Gastroesophageal sphincter (tissue), 4 donors: ENCODE results near the gene SLC1A4. TPM values are rescaled to one million over a fixed set of nuclear protein-coding genes. Genes with fewer than 3 reads are reported as not detected.

Experiments
- ATAC-seq: fragments of 150-250 bp; one replicate; pipeline ENCODE4 v1.9.1; 2016; ENCODE audit warnings: mild to moderate bottlenecking, moderate library complexity
- H3K27ac ChIP-seq, 4 donors: fragments of 200-600 bp; sonication (generic) in 3 of 4; 1 replicate in 3 of 4; 2 replicates in 1 of 4; pipeline ENCODE4 v1.5.1; 2016 to 2019
- H3K27me3 ChIP-seq: fragments of 200-600 bp; sonication (generic); one replicate; pipeline ENCODE4 v1.5.1; 2019
- H3K36me3 ChIP-seq, 2 donors: fragments of 200-600 bp; sonication (generic); one replicate each; pipeline ENCODE4 v1.5.1; 2019; ENCODE audit warnings: control low read depth in 1 of 2
- H3K4me1 ChIP-seq, 3 donors: fragments of 200-600 bp; sonication (generic); 1 replicate in 2 of 3; 2 replicates in 1 of 3; pipeline ENCODE4 v1.5.1; 2016 to 2019; ENCODE audit warnings: control low read depth in 2 of 3
- H3K4me3 ChIP-seq, 2 donors: fragments of 200-600 bp; sonication (generic); one replicate each; pipeline ENCODE4 v1.5.1; 2019; ENCODE audit warnings: mild to moderate bottlenecking in 1 of 2, moderate library complexity in 1 of 2
- H3K9me3 ChIP-seq, 3 donors: fragments of 200-600 bp; sonication (generic); one replicate each; pipeline ENCODE4 v1.5.1; 2017 to 2019; ENCODE audit warnings: control low read depth in 2 of 3
- EP300 ChIP-seq: sonication (generic); formaldehyde crosslinking; IDR thresholded peaks from one replicate; pipeline ENCODE4 v1.6.1; 2017; ENCODE audit warnings: antibody characterized with exemption, mild to moderate bottlenecking
- POLR2A ChIP-seq, 2 donors: fragments of 450-650 bp; IDR thresholded peaks; one replicate each; pipeline ENCODE4 v1.6.1; 2017; ENCODE audit warnings: antibody characterized with exemption in 2 of 2, mild to moderate bottlenecking in 2 of 2, moderate library complexity in 1 of 2
- POLR2AphosphoS5 ChIP-seq: sonication (generic); formaldehyde crosslinking; IDR thresholded peaks from one replicate; pipeline ENCODE4 v1.6.1; 2017; ENCODE audit warnings: antibody characterized with exemption
- WGBS, 2 donors: methylation state at CpG; one replicate each; pipeline ENCODE4 v1.1.5; 2018; ENCODE audit warnings: low coverage in 1 of 2; 5-methylcytosine and 5-hydroxymethylcytosine counted together
- small RNA-seq, 4 donors: library from RNA; depleted of rRNA; stranded (forward); fragments of <200 nt; gene quantifications; one replicate each; pipeline ENCODE3, GENCODE V24; 2016
- total RNA-seq, 4 donors: library from RNA; depleted of rRNA; stranded (reverse); fragments of >200 nt; gene quantifications; one replicate each; pipeline ENCODE4 v1.1.0, GENCODE V29; 2016
- TF ChIP-seq, protein P1 (sequence below), 4 experiments: fragments of 200-600 bp in 2 of 4; fragments of 450-650 bp in 2 of 4; sonication (generic) in 1 of 4; IDR thresholded peaks; one replicate each; pipeline ENCODE4 v1.5.1; 2017 to 2019; ENCODE audit warnings: antibody characterized with exemption in 4 of 4, mild to moderate bottlenecking in 2 of 4, moderate library complexity in 2 of 4

Gene SLC1A4
- total RNA-seq, 4 donors from 2014 or later = 9.0 to 13.8 (median 11.3) TPM

GRCh38 chr2:65070172-65070830, 81.1 kb downstream of the SLC1A4 start:
- H3K27me3 ChIP-seq = no peaks in the 10 kb centered on the region
- no peak overlapping the region for H3K4me3 ChIP-seq
- peaks cover 0 to 57% of the 10 kb centered on the region in 2 donors for H3K36me3 ChIP-seq
- TF ChIP-seq, protein P1, sequence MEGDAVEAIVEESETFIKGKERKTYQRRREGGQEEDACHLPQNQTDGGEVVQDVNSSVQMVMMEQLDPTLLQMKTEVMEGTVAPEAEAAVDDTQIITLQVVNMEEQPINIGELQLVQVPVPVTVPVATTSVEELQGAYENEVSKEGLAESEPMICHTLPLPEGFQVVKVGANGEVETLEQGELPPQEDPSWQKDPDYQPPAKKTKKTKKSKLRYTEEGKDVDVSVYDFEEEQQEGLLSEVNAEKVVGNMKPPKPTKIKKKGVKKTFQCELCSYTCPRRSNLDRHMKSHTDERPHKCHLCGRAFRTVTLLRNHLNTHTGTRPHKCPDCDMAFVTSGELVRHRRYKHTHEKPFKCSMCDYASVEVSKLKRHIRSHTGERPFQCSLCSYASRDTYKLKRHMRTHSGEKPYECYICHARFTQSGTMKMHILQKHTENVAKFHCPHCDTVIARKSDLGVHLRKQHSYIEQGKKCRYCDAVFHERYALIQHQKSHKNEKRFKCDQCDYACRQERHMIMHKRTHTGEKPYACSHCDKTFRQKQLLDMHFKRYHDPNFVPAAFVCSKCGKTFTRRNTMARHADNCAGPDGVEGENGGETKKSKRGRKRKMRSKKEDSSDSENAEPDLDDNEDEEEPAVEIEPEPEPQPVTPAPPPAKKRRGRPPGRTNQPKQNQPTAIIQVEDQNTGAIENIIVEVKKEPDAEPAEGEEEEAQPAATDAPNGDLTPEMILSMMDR (IDR thresholded peaks at IDR 0.05) = peak in 3 of 4 experiments; percentile 9 to 55 (median 29)
- TF ChIP-seq POLR2A (IDR thresholded peaks at IDR 0.05) (no peak), EP300 (no peak)
- 24% methylated on average over 4 of the region's 8 CpGs; no CpG with 5 or more reads in 1 of the 2 donors for WGBS, 2 donors
- H3K4me1 ChIP-seq = peaks cover 0 to 86% (median 40%) of the 10 kb centered on the region in 3 donors
- ATAC-seq = peak; percentile 52
- H3K9me3 ChIP-seq = no peaks in the 10 kb centered on the region
- H3K27ac ChIP-seq = peak overlapping the region in 3 of 4 donors; percentile 51 to 77 (median 67)

GRCh38 chr2:65070856-65071255, 81.7 kb downstream of the SLC1A4 start:
- Histone ChIP-seq H3K4me1 (peaks cover 4 to 86% (median 41%) of the 10 kb centered on the region in 3 donors), H3K9me3 (no peaks in the 10 kb centered on the region), H3K27ac (peak overlapping the region in 3 of 4 donors; percentile 51 to 77 (median 67)), H3K27me3 (no peaks in the 10 kb centered on the region), H3K36me3 (peaks cover 0 to 58% of the 10 kb centered on the region in 2 donors), H3K4me3 (no peak overlapping the region)
- TF ChIP-seq, protein P1 (IDR thresholded peaks at IDR 0.05) = no peak
- TF ChIP-seq POLR2A (IDR thresholded peaks at IDR 0.05) (no peak), EP300 (no peak), POLR2AphosphoS5 (no peak)
- WGBS, 2 donors = 91% methylated on average over 5 of the region's 6 CpGs; no CpG with 5 or more reads in 1 of the 2 donors
- no peak for ATAC-seq

DNA sequence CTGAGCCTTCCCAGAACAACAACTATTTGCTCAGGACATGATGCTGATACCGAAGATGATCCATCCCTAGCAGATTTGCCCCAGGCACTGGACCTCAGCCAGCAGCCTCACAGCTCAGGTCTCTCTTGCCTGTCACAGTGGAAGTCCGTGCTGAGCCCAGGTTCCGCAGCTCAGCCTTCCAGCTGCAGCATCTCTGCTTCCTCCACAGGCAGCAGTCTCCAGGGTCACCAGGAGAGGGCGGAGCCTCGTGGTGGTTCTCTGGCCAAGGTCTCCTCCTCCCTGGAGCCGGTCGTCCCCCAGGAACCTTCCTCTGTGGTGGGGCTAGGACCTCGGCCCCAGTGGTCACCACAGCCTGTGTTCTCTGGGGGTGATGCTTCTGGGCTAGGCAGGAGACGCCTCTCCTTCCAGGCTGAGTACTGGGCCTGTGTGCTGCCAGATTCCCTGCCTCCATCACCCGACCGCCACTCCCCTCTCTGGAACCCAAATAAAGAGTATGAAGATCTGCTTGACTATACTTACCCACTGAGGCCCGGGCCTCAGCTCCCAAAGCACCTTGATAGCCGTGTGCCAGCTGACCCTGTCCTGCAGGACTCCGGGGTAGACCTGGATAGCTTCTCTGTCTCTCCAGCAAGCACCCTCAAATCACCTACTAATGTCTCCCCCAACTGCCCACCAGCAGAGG, 82.4 kb downstream of the SLC1A4 start:
- 33 to 51% methylated on average over 1 to 4 of the region's 14 CpGs for WGBS, 2 donors
- Histone ChIP-seq H3K27me3 (no peaks in the 10 kb centered on the region), H3K36me3 (peaks cover 0 to 58% of the 10 kb centered on the region in 2 donors), H3K27ac (peak overlapping the region in 3 of 4 donors; percentile 51 to 77 (median 67)), H3K4me3 (no peak overlapping the region), H3K9me3 (no peaks in the 10 kb centered on the region), H3K4me1 (peaks cover 6 to 89% (median 45%) of the 10 kb centered on the region in 3 donors)
- ATAC-seq = no peak
- no peak for TF ChIP-seq POLR2AphosphoS5
- TF ChIP-seq, protein P1 (IDR thresholded peaks at IDR 0.05) = peak in 2 of 4 experiments; percentile 18 to 43

DNA sequence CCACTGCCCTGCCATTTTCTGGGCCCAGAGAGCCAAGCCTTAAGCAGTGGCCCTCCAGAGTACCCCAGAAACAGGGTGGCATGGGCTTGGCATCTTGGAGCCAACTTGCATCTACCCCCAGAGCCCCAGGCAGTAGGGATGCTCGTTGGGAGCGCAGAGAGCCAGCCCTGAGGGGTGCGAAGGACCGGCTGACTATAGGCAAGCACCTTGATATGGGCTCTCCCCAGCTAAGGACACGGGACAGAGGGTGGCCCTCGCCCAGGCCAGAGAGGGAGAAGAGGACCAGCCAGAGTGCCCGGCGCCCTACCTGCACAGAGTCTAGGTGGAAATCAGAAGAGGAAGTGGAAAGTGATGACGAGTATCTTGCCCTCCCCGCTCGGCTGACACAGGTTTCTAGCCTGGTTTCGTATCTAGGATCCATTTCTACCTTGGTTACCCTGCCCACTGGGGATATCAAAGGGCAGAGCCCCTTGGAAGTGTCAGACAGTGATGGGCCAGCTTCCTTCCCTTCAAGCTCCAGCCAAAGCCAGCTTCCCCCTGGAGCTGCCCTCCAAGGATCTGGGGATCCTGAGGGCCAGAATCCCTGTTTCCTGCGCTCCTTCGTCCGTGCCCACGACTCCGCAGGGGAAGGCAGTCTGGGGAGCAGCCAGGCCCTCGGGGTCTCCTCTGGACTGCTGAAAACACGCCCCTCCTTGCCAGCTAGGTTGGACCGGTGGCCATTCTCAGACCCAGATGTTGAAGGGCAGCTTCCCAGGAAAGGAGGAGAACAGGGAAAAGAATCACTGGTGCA, 83.2 kb downstream of the SLC1A4 start:
- ATAC-seq = no peak
- Histone ChIP-seq H3K36me3 (peaks cover 0 to 62% of the 10 kb centered on the region in 2 donors), H3K27me3 (no peaks in the 10 kb centered on the region), H3K4me1 (peaks cover 6 to 88% (median 46%) of the 10 kb centered on the region in 3 donors), H3K27ac (peak overlapping the region in 2 of 4 donors; percentile 3 to 67), H3K9me3 (no peaks in the 10 kb centered on the region), H3K4me3 (no peak overlapping the region)
- TF ChIP-seq POLR2A (IDR thresholded peaks at IDR 0.05) = no peak
- TF ChIP-seq POLR2AphosphoS5 = no peak
- TF ChIP-seq, protein P1 (IDR thresholded peaks at IDR 0.05) = no peak
- TF ChIP-seq EP300 = no peak
- 79% methylated on average over 5 of the region's 20 CpGs; no CpG with 5 or more reads in 1 of the 2 donors for WGBS, 2 donors

Small RNAs within 50 kb of the gene (small RNA-seq; reads per million reads assigned to genes)
- 0 reads per million in 4 donors for gene RNU6-548P

Other genes with a start within 250 kb of the SLC1A4 start
- gene CEP68, start 67.0 kb downstream of the SLC1A4 start, total RNA-seq = 10 to 100 TPM; 26.3 to 48.9 (median 30.3) TPM
- gene RAB1A, start 140.7 kb downstream of the SLC1A4 start, total RNA-seq = 10 to 100 TPM; 67.7 to 89.4 (median 79.5) TPM
- 100 to 1,000 TPM in 3 of 4 donors, 10 to 100 TPM in 1; 90.3 to 126 (median 109) TPM for gene ACTR2, start 238.4 kb downstream of the SLC1A4 start, total RNA-seq